Measurements from ENCODE around the gene PGM5.

Gene PGM5

DNA sequence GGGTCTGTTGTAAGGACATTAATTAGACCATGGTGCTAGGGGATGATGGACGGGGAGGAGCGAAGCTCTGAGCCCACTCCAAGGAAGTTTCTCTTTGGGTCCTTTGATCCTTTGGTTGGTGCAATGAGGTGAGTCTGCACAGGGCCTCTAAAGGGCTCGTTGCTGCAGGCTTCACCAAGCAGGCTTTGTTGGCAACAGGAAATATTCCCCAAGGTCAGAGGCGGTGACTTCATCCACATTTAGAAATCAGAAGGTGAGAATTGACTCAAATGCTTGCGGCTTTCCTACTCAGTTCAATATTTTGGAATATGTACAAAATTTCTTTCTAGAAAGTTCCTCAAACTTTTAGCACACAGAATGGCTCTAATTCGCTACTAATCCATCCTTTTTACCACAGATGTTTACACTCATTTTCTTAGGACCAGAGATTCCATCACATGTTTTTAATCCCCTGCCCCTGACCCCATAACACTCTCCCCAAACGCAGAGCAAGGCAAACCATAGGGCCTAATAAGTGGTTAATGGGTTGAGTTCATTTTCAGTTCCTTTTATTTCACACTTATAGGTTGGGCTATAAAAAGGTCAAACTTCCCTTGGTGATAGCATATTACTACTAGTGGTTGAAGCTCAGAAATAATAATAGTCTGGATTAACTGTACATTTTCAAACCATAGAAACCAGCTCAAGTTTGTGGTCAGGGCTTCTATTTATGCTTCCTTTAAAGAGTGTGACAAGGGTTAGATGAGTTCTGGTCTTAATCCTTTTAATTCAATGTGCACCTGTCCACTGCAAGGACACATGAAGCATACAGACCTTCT lies 221.6 kb downstream of the PGM5 start:
- DNase-seq (ENCODE audit: low read depth in 3 of 3, low spot score in 1 of 3): no peak

Data from stimulated activated CD4-positive, alpha-beta T cell treated with anti-CD3 and anti-CD28 coated beads, TNF-alpha, amount 100 ng/mL, for 1 hour (primary cell).